Pancreas (tissue), 10 donors: ENCODE measurements around the gene ENOPH1. TPM values are rescaled to one million over a fixed set of nuclear protein-coding genes. Genes with fewer than 3 reads are reported as not detected.
A peak's percentile ranks its signal among the peaks of the same experiment; 100 is the strongest.

Experiments
- ATAC-seq, 4 donors: fragments of 200-7000 bp; cut with Tn5 transposase; one replicate each; pipeline versions ENCODE4 v1.8.0 to v1.9.1; 2020; ENCODE audit warnings: mild to moderate bottlenecking in 4 of 4, moderate library complexity in 4 of 4
- DNase-seq, 6 donors: peaks; one replicate each; pipeline ENCODE4 v3.0.0-alpha.2; 2020
- FAIRE-seq: peaks from 2 replicates; lab custom pipeline; 2012; peaks lifted over from hg19 to GRCh38; lab: Jason Lieb, UNC
- H3K27ac ChIP-seq, 4 donors: fragments of 200-600 bp; sonication (generic); 1 replicate in 3 of 4; 2 replicates in 1 of 4; pipeline versions ENCODE4 v1.5.0 to v1.8.0; 2020
- H3K27me3 ChIP-seq, 4 donors: fragments of 200-600 bp; one replicate each; pipeline ENCODE4 v1.8.0; 2021
- H3K36me3 ChIP-seq, 3 donors: fragments of 200-600 bp; sonication (generic) in 1 of 3; one replicate each; pipeline versions ENCODE4 v1.5.0 to v1.8.0; 2020 to 2021
- H3K4me1 ChIP-seq, 3 donors: fragments of 200-600 bp; one replicate each; pipeline ENCODE4 v1.8.0; 2021
- H3K4me3 ChIP-seq, 4 donors: fragments of 200-600 bp; sonication (generic) in 2 of 4; one replicate each; pipeline versions ENCODE4 v1.5.0 to v1.8.0; 2020 to 2021
- H3K9me3 ChIP-seq, 4 donors: fragments of 200-600 bp; one replicate each; pipeline ENCODE4 v1.8.0; 2021
- CTCF ChIP-seq, 4 donors: fragments of 200-600 bp; sonication (generic) in 3 of 4; IDR thresholded peaks; one replicate each; pipeline versions ENCODE4 v1.5.0 to v1.8.0; 2021; ENCODE audit warnings: antibody characterized with exemption in 4 of 4
- WGBS, 2 donors: extraction: QIAGEN DNeasy Blood & Tissue Kit; methylation state at CpG; one replicate each; pipeline ENCODE4 v1.1.7; 2013; 5-methylcytosine and 5-hydroxymethylcytosine counted together
- intact Hi-C, 3 donors: fragments of 100-400 bp; cut with DNase I; formaldehyde crosslinking; loops; one replicate each; pipeline versions ENCODE4 v1.11.1 to v1.14.2; 2022
- polyA plus RNA-seq, 2 donors: library from polyadenylated mRNA; stranded (reverse); fragments of 200-250 nt; gene quantifications; one replicate each; pipeline ENCODE4 v1.2.3, GENCODE V29; 2013
- total RNA-seq, 6 donors: library from RNA; stranded (reverse); fragmentation: NEBNext Ultra II Directional in 4 of 6; extraction: Animal tissue kit (Norgen Biotek cat#: 25700) in 4 of 6; gene quantifications; one replicate each; pipeline versions ENCODE4 v1.2.1 to v1.2.4, GENCODE V29; 2021 to 2023
- donor health status: healthy with polysubstance abuse.
- donor health status: DM: no; HTN: no; CAD: no; lungs with moderate emphysema.
- donor health status: DM: no; HTN: no; CAD: no.
- donor health status: control.
- donor health status: control.
- donor health status: Bipolar disorder and iron deficiency.
- donor health status: DM: yes; HTN: yes; CAD: no.
- donor health status: DM: no; HTN: no; CAD: no.
- donor health status: DM: no; HTN: no; CAD: no.
- donor health status: DM: yes; HTN: yes; CAD: no.

Gene ENOPH1
- total and polyA plus RNA-seq, 8 donors: 8.4 to 24.4 (median 14.0) TPM

GRCh38 chr4:82489987-82490386, 59.6 kb downstream of the ENOPH1 start:
- intact Hi-C loops: no loop called here
- ATAC-seq (no peak), DNase-seq (no peak), FAIRE-seq (no peak)
- no peaks in the 10 kb centered on the region for H3K4me1 ChIP-seq
- H3K36me3 ChIP-seq: no peaks in the 10 kb centered on the region
- 32 to 33% methylated on average over 8 of the region's 8 CpGs for WGBS, 2 donors
- TF ChIP-seq CTCF (IDR thresholded peaks at IDR 0.05): no peak
- no peak overlapping the region for H3K27ac ChIP-seq
- no peaks in the 10 kb centered on the region for H3K27me3 ChIP-seq
- no peaks in the 10 kb centered on the region for H3K9me3 ChIP-seq
- no peak overlapping the region for H3K4me3 ChIP-seq

GRCh38 chr4:82491251-82491960, 61.0 kb downstream of the ENOPH1 start:
- 45 to 50% methylated on average over 10 of the region's 10 CpGs for WGBS, 2 donors
- no peak for FAIRE-seq
- ATAC-seq: peak; percentile 78 to 98 (median 88)
- DNase-seq: peak in 2 of 6 donors; percentile 16 to 37
- no peak overlapping the region for H3K27ac ChIP-seq
- H3K9me3 ChIP-seq: no peaks in the 10 kb centered on the region
- no peak for TF ChIP-seq CTCF (IDR thresholded peaks at IDR 0.05)
- intact Hi-C loops: no loop called here
- H3K4me1 ChIP-seq: no peaks in the 10 kb centered on the region
- no peak overlapping the region for H3K4me3 ChIP-seq
- H3K27me3 ChIP-seq: no peaks in the 10 kb centered on the region
- no peaks in the 10 kb centered on the region for H3K36me3 ChIP-seq

- Histone ChIP-seq H3K4me1 (no peaks in the 10 kb centered on the region), H3K27me3 (no peaks in the 10 kb centered on the region), H3K9me3 (no peaks in the 10 kb centered on the region), H3K27ac (no peak overlapping the region), H3K36me3 (no peaks in the 10 kb centered on the region), H3K4me3 (no peak overlapping the region)
- WGBS, 2 donors: 69 to 88% methylated on average over 2 of the region's 2 CpGs
- intact Hi-C loops: no loop called here
- no peak for ATAC-seq
- no peak for DNase-seq
- no peak for TF ChIP-seq CTCF (IDR thresholded peaks at IDR 0.05)
- FAIRE-seq: no peak
Observed at GRCh38 chr4:82493721-82494425, 63.5 kb downstream of the ENOPH1 start.

GRCh38 chr4:82495666-82496065, 65.3 kb downstream of the ENOPH1 start:
- Histone ChIP-seq H3K4me3 (no peak overlapping the region), H3K27me3 (no peaks in the 10 kb centered on the region), H3K4me1 (no peaks in the 10 kb centered on the region), H3K27ac (no peak overlapping the region), H3K9me3 (no peaks in the 10 kb centered on the region), H3K36me3 (no peaks in the 10 kb centered on the region)
- TF ChIP-seq CTCF (IDR thresholded peaks at IDR 0.05): no peak
- DNase-seq (no peak), FAIRE-seq (no peak), ATAC-seq (no peak)
- intact Hi-C loops: no loop called here
- 87 to 95% methylated on average over 4 of the region's 4 CpGs for WGBS, 2 donors

- H3K4me1 ChIP-seq: no peaks in the 10 kb centered on the region
- intact Hi-C loops: no loop called here
- DNase-seq (no peak), ATAC-seq (no peak), FAIRE-seq (no peak)
- no peaks in the 10 kb centered on the region for H3K9me3 ChIP-seq
- no peaks in the 10 kb centered on the region for H3K27me3 ChIP-seq
- no peak overlapping the region for H3K27ac ChIP-seq
- no peaks in the 10 kb centered on the region for H3K36me3 ChIP-seq
- 79 to 86% methylated on average over 2 of the region's 2 CpGs for WGBS, 2 donors
- H3K4me3 ChIP-seq: no peak overlapping the region
- no peak for TF ChIP-seq CTCF (IDR thresholded peaks at IDR 0.05)
Observed at GRCh38 chr4:82496349-82496748, 66.0 kb downstream of the ENOPH1 start.
